Panc1 (cell line): Measurements from ENCODE around the gene LIMS4. TPM values are rescaled to one million over a fixed set of nuclear protein-coding genes. Genes with fewer than 3 reads are reported as not detected.
"Not testable (repeated sequence)": the region's sequence is repeated elsewhere in the genome, so short reads cannot be mapped to it uniquely, and the experiment has no call there.

ENCODE experiments used
- ATAC-seq: fragments of 200-7000 bp; cut with Tn5 transposase; 2 replicates; pipeline ENCODE4 v1.9.1; 2020; ENCODE audit warnings: mild to moderate bottlenecking, moderate library complexity
- BruUV-seq: library from RNA; stranded (reverse); fragments of 400-500 nt; replicated peaks from 2 replicates; lab custom pipeline; 2021; lab: Mats Ljungman, UMichigan
- CTCF ChIA-PET: fragments of 300-600 bp; sonication (Branson Sonifier 250); formaldehyde crosslinking; loops from one replicate; lab custom pipeline; 2022; ENCODE audit warnings: antibody characterized with exemption; lab: Charles Lee
- POLR2A ChIA-PET: fragments of 300-600 bp; sonication (Branson Sonifier 250); formaldehyde crosslinking; loops from one replicate; lab custom pipeline; 2022; ENCODE audit warnings: antibody characterized with exemption; lab: Charles Lee
- DNase-seq: peaks from one replicate; pipeline ENCODE4 v3.0.0-alpha.2; 2010; ENCODE audit warnings: low read depth, low spot score
- H3K27ac ChIP-seq: 2 replicates; pipeline ENCODE4 v1.5.1; 2011; ENCODE audit warnings: mild to moderate bottlenecking, low read length, inconsistent platforms
- H3K27me3 ChIP-seq: fragments of 200-500 bp; sonication (Bioruptor generic); 2 replicates; pipeline ENCODE4 v1.6.0; 2014; ENCODE audit warnings: low read length, inconsistent platforms; ENCODE audit not compliant: control insufficient read depth, insufficient read depth
- H3K36me3 ChIP-seq: fragments of 200-500 bp; sonication (Bioruptor generic); 2 replicates; pipeline ENCODE4 v1.5.1; 2014; ENCODE audit warnings: inconsistent platforms, mild to moderate bottlenecking, low read length, moderate library complexity; ENCODE audit not compliant: control insufficient read depth, insufficient read depth
- H3K4me1 ChIP-seq: 2 replicates; pipeline ENCODE4 v1.5.1; 2011; ENCODE audit warnings: inconsistent platforms, mild to moderate bottlenecking, low read length, moderate library complexity; ENCODE audit not compliant: control insufficient read depth, insufficient read depth
- H3K4me3 ChIP-seq, 2 experiments: 2 replicates each; pipeline ENCODE4 v1.5.1; 2011 to 2012; ENCODE audit warnings: low read depth in 2 of 2, low read length in 2 of 2, mild to moderate bottlenecking in 2 of 2, inconsistent platforms in 1 of 2, moderate library complexity in 1 of 2
- H3K9me3 ChIP-seq: fragments of 200-500 bp; sonication (Bioruptor generic); 2 replicates; pipeline ENCODE4 v1.5.1; 2014; ENCODE audit warnings: low read depth, mild to moderate bottlenecking, inconsistent platforms, low read length, moderate library complexity; ENCODE audit not compliant: control insufficient read depth, insufficient read depth
- in situ Hi-C: cut with HindIII; loops from 2 replicates; pipeline ENCODE4 v1.10.0; 2016; ENCODE audit warnings: low sequenced_read_pairs, low pct_unique_long_range_greater_than_20kb
- intact Hi-C: fragments of 100-400 bp; cut with micrococcal nuclease; formaldehyde crosslinking; loops from one replicate; pipeline ENCODE4 v1.10.0; 2022; ENCODE audit not compliant: unreplicated experiment
- total RNA-seq: library from RNA; stranded (reverse); gene quantifications from one replicate; pipeline ENCODE4 v1.2.1, GENCODE V29; 2021; ENCODE audit not compliant: unreplicated experiment

Gene LIMS4
- total RNA-seq, 1 experiment from 2014 or later: 0.51 TPM

DNA sequence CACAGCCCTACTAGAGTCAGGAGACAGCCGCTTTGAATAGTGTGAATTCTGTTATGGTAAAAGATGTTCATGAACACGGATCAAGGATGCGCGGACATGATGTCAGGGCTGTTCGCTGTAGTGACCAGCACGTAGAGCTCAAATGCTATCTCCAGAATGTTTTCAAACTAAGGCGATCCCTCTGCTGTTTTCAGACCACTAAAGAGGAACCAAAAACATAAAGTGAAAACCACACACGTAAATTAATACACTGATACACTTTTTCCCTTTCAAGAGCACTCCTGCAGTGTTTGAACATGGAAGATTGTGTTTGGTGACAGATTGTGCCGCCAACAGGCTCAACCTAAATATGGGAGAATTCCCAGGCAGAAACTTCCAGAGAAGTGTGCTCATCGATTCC lies 73.2 kb downstream of the LIMS4 start:
- BruUV-seq, in situ Hi-C loops: not testable (repeated sequence)

DNA sequence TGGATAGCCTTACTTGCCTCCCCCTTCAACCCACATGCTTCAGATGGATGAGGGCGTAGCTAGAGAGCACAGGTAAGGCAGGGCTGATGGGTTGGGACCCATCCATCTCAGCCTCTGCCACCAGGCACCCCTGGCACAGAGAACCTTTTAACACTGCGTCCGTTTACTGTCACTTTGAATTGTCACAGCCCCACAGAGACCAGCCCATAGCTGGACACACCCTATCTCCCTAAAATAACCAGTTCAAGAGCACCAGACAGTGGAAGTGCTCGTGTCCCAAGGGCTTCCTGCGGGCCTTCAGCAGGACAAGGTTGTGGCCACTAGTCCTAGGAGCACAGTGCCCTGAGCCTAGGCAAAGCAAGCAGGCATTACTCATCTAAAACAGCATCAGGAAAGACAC lies 76.6 kb downstream of the LIMS4 start:
- CTCF ChIA-PET, BruUV-seq, H3K9me3 ChIP-seq, intact Hi-C loops, H3K4me1 ChIP-seq, H3K27me3 ChIP-seq, in situ Hi-C loops, POLR2A ChIA-PET, H3K36me3 ChIP-seq, ATAC-seq, H3K27ac ChIP-seq, H3K4me3 ChIP-seq, DNase-seq: not testable (repeated sequence)

More for the DNA sequence above, 73.2 kb downstream of the LIMS4 start:
- H3K4me1 ChIP-seq, H3K4me3 ChIP-seq, H3K9me3 ChIP-seq, POLR2A ChIA-PET, ATAC-seq, H3K36me3 ChIP-seq, DNase-seq, intact Hi-C loops, CTCF ChIA-PET, H3K27ac ChIP-seq, H3K27me3 ChIP-seq: not testable (repeated sequence)

Other genes with a start within 250 kb of the LIMS4 start
- gene RGPD6, start 104.4 kb upstream of the LIMS4 start, total RNA-seq: 38.4 TPM
- gene BUB1, start 205.2 kb upstream of the LIMS4 start, total RNA-seq: 91.2 TPM